Activated T-helper 2 cell treated with anti-CD3 and anti-CD28 coated beads, Interferon-gamma antibody, Interleukin-2, Interleukin-4, amounts not matched to agents 10 μg/mL and 5 μg/mL and 100 μg/mL, durations not matched to agents 14 hours and 24 hours and 36 hours (primary cell): ENCODE data around the gene CLSTN2. TPM values are rescaled to one million over a fixed set of nuclear protein-coding genes. Genes with fewer than 3 reads are reported as not detected.

Experiments
- DNase-seq: peaks from one replicate; pipeline ENCODE4 v3.0.0; 2021; ENCODE audit warnings: low spot score
- H3K27ac Mint-ChIP-seq: one replicate; pipeline ENCODE4 v1.8.0; 2021; ENCODE audit warnings: mixed read lengths
- H3K27me3 Mint-ChIP-seq: one replicate; pipeline ENCODE4 v1.8.0; 2021; ENCODE audit warnings: low read depth, mixed read lengths
- H3K36me3 Mint-ChIP-seq: one replicate; pipeline ENCODE4 v1.8.0; 2021; ENCODE audit warnings: low read depth, mixed read lengths
- H3K4me1 Mint-ChIP-seq: one replicate; pipeline ENCODE4 v1.8.0; 2021; ENCODE audit warnings: low read depth, mixed read lengths
- H3K4me3 Mint-ChIP-seq: one replicate; pipeline ENCODE4 v1.8.0; 2021; ENCODE audit warnings: low read depth, mild to moderate bottlenecking, moderate library complexity, mixed read lengths
- H3K9me3 Mint-ChIP-seq: one replicate; pipeline ENCODE4 v1.8.0; 2021; ENCODE audit warnings: mixed read lengths
- intact Hi-C: fragments of 100-400 bp; cut with micrococcal nuclease; formaldehyde crosslinking; loops from one replicate; pipeline ENCODE4 v1.15.1; 2023
- total RNA-seq: library from RNA; stranded (reverse); gene quantifications from 2 replicates; pipeline ENCODE4 v1.2.3, GENCODE V29; 2022

Gene CLSTN2
- total RNA-seq, 1 donor from 2014 or later, result not detected

GRCh38 chr3:140563206-140563760 lies 628.3 kb downstream of the CLSTN2 start:
- Mint-ChIP-seq H3K27me3 (no peaks in the 10 kb centered on the region), H3K4me3 (no peak overlapping the region), H3K27ac (no peak overlapping the region), H3K9me3 (no peaks in the 10 kb centered on the region), H3K36me3 (no peaks in the 10 kb centered on the region), H3K4me1 (no peaks in the 10 kb centered on the region)
- no peak for DNase-seq
- intact Hi-C loops, result no loop called here

- Mint-ChIP-seq H3K27me3 (no peaks in the 10 kb centered on the region), H3K36me3 (no peaks in the 10 kb centered on the region)
These were observed 633.1 kb downstream of the CLSTN2 start for GRCh38 chr3:140568131-140568530.

GRCh38 chr3:140568842-140569520 lies 634.0 kb downstream of the CLSTN2 start:
- no peaks in the 10 kb centered on the region for H3K4me1 Mint-ChIP-seq

More at GRCh38 chr3:140568131-140568530, 633.1 kb downstream of the CLSTN2 start:
- no peak for DNase-seq
- no peaks in the 10 kb centered on the region for H3K4me1 Mint-ChIP-seq
- H3K9me3 Mint-ChIP-seq, result no peaks in the 10 kb centered on the region
- no peak overlapping the region for H3K4me3 Mint-ChIP-seq
- intact Hi-C loops, result no loop called here
- no peak overlapping the region for H3K27ac Mint-ChIP-seq

GRCh38 chr3:140570602-140571001 lies 635.6 kb downstream of the CLSTN2 start:
- H3K36me3 Mint-ChIP-seq, result no peaks in the 10 kb centered on the region

More at GRCh38 chr3:140568842-140569520, 634.0 kb downstream of the CLSTN2 start:
- Mint-ChIP-seq H3K27ac (no peak overlapping the region), H3K4me3 (no peak overlapping the region), H3K9me3 (no peaks in the 10 kb centered on the region), H3K36me3 (no peaks in the 10 kb centered on the region), H3K27me3 (no peaks in the 10 kb centered on the region)
- intact Hi-C loops, result no loop called here
- DNase-seq, result no peak

GRCh38 chr3:140571836-140572235 lies 636.9 kb downstream of the CLSTN2 start:
- intact Hi-C loops, result no loop called here
- Mint-ChIP-seq H3K27me3 (no peaks in the 10 kb centered on the region), H3K4me3 (no peak overlapping the region), H3K4me1 (no peaks in the 10 kb centered on the region), H3K9me3 (no peaks in the 10 kb centered on the region), H3K27ac (no peak overlapping the region), H3K36me3 (no peaks in the 10 kb centered on the region)
- no peak for DNase-seq

More at GRCh38 chr3:140570602-140571001, 635.6 kb downstream of the CLSTN2 start:
- no peak overlapping the region for H3K4me3 Mint-ChIP-seq
- DNase-seq, result no peak
- H3K27me3 Mint-ChIP-seq, result no peaks in the 10 kb centered on the region
- no peaks in the 10 kb centered on the region for H3K9me3 Mint-ChIP-seq
- H3K4me1 Mint-ChIP-seq, result no peaks in the 10 kb centered on the region
- intact Hi-C loops, result no loop called here
- no peak overlapping the region for H3K27ac Mint-ChIP-seq

GRCh38 chr3:140572334-140572733 lies 637.3 kb downstream of the CLSTN2 start:
- no peaks in the 10 kb centered on the region for H3K4me1 Mint-ChIP-seq
- no peaks in the 10 kb centered on the region for H3K36me3 Mint-ChIP-seq
- no peak overlapping the region for H3K4me3 Mint-ChIP-seq
- H3K9me3 Mint-ChIP-seq, result no peaks in the 10 kb centered on the region
- no peaks in the 10 kb centered on the region for H3K27me3 Mint-ChIP-seq
- no peak for DNase-seq
- intact Hi-C loops, result no loop called here
- no peak overlapping the region for H3K27ac Mint-ChIP-seq

- Mint-ChIP-seq H3K36me3 (no peaks in the 10 kb centered on the region), H3K4me3 (no peak overlapping the region), H3K27ac (no peak overlapping the region), H3K27me3 (no peaks in the 10 kb centered on the region), H3K9me3 (no peaks in the 10 kb centered on the region), H3K4me1 (no peaks in the 10 kb centered on the region)
- DNase-seq, result no peak
- intact Hi-C loops, result no loop called here
These were observed 638.0 kb downstream of the CLSTN2 start for GRCh38 chr3:140573011-140573410.

GRCh38 chr3:140574375-140574774 lies 639.4 kb downstream of the CLSTN2 start:
- Mint-ChIP-seq H3K27ac (no peak overlapping the region), H3K4me1 (no peaks in the 10 kb centered on the region), H3K27me3 (no peaks in the 10 kb centered on the region), H3K9me3 (no peaks in the 10 kb centered on the region), H3K36me3 (no peaks in the 10 kb centered on the region), H3K4me3 (no peak overlapping the region)
- DNase-seq, result no peak
- intact Hi-C loops, result no loop called here

- intact Hi-C loops, result no loop called here
- DNase-seq, result no peak
- no peaks in the 10 kb centered on the region for H3K9me3 Mint-ChIP-seq
- no peaks in the 10 kb centered on the region for H3K4me1 Mint-ChIP-seq
- no peaks in the 10 kb centered on the region for H3K27me3 Mint-ChIP-seq
- H3K4me3 Mint-ChIP-seq, result no peak overlapping the region
- no peaks in the 10 kb centered on the region for H3K36me3 Mint-ChIP-seq
- no peak overlapping the region for H3K27ac Mint-ChIP-seq
These were observed 641.5 kb downstream of the CLSTN2 start for GRCh38 chr3:140576449-140576848.

- Mint-ChIP-seq H3K4me3 (no peak overlapping the region), H3K27me3 (no peaks in the 10 kb centered on the region), H3K36me3 (no peaks in the 10 kb centered on the region), H3K27ac (no peak overlapping the region), H3K9me3 (no peaks in the 10 kb centered on the region), H3K4me1 (no peaks in the 10 kb centered on the region)
- DNase-seq, result no peak
- intact Hi-C loops, result no loop called here
These were observed 642.9 kb downstream of the CLSTN2 start for GRCh38 chr3:140577911-140578310.

GRCh38 chr3:140579260-140579659 lies 644.3 kb downstream of the CLSTN2 start:
- intact Hi-C loops, result no loop called here
- H3K36me3 Mint-ChIP-seq, result no peaks in the 10 kb centered on the region
- no peaks in the 10 kb centered on the region for H3K27me3 Mint-ChIP-seq
- H3K27ac Mint-ChIP-seq, result no peak overlapping the region
- no peak overlapping the region for H3K4me3 Mint-ChIP-seq
- H3K9me3 Mint-ChIP-seq, result no peaks in the 10 kb centered on the region
- H3K4me1 Mint-ChIP-seq, result no peaks in the 10 kb centered on the region
- no peak for DNase-seq

GRCh38 chr3:140580746-140581145 lies 645.8 kb downstream of the CLSTN2 start:
- Mint-ChIP-seq H3K4me1 (no peaks in the 10 kb centered on the region), H3K4me3 (no peak overlapping the region), H3K36me3 (no peaks in the 10 kb centered on the region), H3K27ac (no peak overlapping the region), H3K9me3 (no peaks in the 10 kb centered on the region), H3K27me3 (no peaks in the 10 kb centered on the region)
- intact Hi-C loops, result no loop called here
- no peak for DNase-seq

- no peaks in the 10 kb centered on the region for H3K36me3 Mint-ChIP-seq
- H3K27me3 Mint-ChIP-seq, result peaks cover 6% of the 10 kb centered on the region
- intact Hi-C loops, result no loop called here
- no peak overlapping the region for H3K4me3 Mint-ChIP-seq
- H3K9me3 Mint-ChIP-seq, result no peaks in the 10 kb centered on the region
- H3K4me1 Mint-ChIP-seq, result no peaks in the 10 kb centered on the region
- H3K27ac Mint-ChIP-seq, result no peak overlapping the region
- no peak for DNase-seq
These were observed 649.6 kb downstream of the CLSTN2 start for GRCh38 chr3:140584549-140584948.
